ENCODE results near the gene LIPE. TPM values are rescaled to one million over a fixed set of nuclear protein-coding genes. Genes with fewer than 3 reads are reported as not detected.

Gene LIPE
- total RNA-seq, 4 donors from 2014 or later = 4.0 to 10.0 (median 7.4) TPM

GRCh38 chr19:42409477-42409876, 17.7 kb downstream of the LIPE start:
- Histone ChIP-seq H3K27me3 (no peaks in the 10 kb centered on the region), H3K9me3 (no peaks in the 10 kb centered on the region), H3K4me3 (replicated peaks in 1 of 3) (no peak overlapping the region), H3K4me1 (peaks cover 4 to 9% of the 10 kb centered on the region in 2 donors), H3K36me3 (no peaks in the 10 kb centered on the region), H3K27ac (no peak overlapping the region)
- intact Hi-C loops (cut with DNase I) = no loop called here
- 61 to 75% methylated on average over 6 of the region's 6 CpGs for WGBS, 2 donors
- no peak for TF ChIP-seq POLR2A (IDR thresholded peaks at IDR 0.05)
- DNase-seq = no peak

GRCh38 chr19:42407816-42408175, 19.4 kb downstream of the LIPE start:
- TF ChIP-seq, protein P1, sequence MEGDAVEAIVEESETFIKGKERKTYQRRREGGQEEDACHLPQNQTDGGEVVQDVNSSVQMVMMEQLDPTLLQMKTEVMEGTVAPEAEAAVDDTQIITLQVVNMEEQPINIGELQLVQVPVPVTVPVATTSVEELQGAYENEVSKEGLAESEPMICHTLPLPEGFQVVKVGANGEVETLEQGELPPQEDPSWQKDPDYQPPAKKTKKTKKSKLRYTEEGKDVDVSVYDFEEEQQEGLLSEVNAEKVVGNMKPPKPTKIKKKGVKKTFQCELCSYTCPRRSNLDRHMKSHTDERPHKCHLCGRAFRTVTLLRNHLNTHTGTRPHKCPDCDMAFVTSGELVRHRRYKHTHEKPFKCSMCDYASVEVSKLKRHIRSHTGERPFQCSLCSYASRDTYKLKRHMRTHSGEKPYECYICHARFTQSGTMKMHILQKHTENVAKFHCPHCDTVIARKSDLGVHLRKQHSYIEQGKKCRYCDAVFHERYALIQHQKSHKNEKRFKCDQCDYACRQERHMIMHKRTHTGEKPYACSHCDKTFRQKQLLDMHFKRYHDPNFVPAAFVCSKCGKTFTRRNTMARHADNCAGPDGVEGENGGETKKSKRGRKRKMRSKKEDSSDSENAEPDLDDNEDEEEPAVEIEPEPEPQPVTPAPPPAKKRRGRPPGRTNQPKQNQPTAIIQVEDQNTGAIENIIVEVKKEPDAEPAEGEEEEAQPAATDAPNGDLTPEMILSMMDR (IDR thresholded peaks at IDR 0.05) = no peak
- TF ChIP-seq POLR2A (IDR thresholded peaks at IDR 0.05) = no peak
- intact Hi-C loops (cut with DNase I) = no loop called here
- H3K4me3 ChIP-seq (replicated peaks in 1 of 3) = no peak overlapping the region
- no peak overlapping the region for H3K27ac ChIP-seq
- H3K9me3 ChIP-seq = no peaks in the 10 kb centered on the region
- 94 to 98% methylated on average over 10 of the region's 10 CpGs for WGBS, 2 donors
- no peak for DNase-seq
- H3K27me3 ChIP-seq = no peaks in the 10 kb centered on the region
- H3K4me1 ChIP-seq = peaks cover 4 to 9% of the 10 kb centered on the region in 2 donors
- no peaks in the 10 kb centered on the region for H3K36me3 ChIP-seq

GRCh38 chr19:42407085-42407815, 19.9 kb downstream of the LIPE start:
- DNase-seq = no peak
- no peaks in the 10 kb centered on the region for H3K36me3 ChIP-seq
- no peak overlapping the region for H3K27ac ChIP-seq
- 95% methylated on average over 23 to 30 of the region's 30 CpGs for WGBS, 2 donors
- no peak overlapping the region for H3K4me3 ChIP-seq (replicated peaks in 1 of 3)
- no peak for TF ChIP-seq POLR2A (IDR thresholded peaks at IDR 0.05)
- TF ChIP-seq, protein P1 (IDR thresholded peaks at IDR 0.05) = no peak
- intact Hi-C loops (cut with DNase I) = no loop called here
- no peaks in the 10 kb centered on the region for H3K9me3 ChIP-seq
- H3K27me3 ChIP-seq = no peaks in the 10 kb centered on the region
- H3K4me1 ChIP-seq = peaks cover 8 to 12% of the 10 kb centered on the region in 2 donors

DNA sequence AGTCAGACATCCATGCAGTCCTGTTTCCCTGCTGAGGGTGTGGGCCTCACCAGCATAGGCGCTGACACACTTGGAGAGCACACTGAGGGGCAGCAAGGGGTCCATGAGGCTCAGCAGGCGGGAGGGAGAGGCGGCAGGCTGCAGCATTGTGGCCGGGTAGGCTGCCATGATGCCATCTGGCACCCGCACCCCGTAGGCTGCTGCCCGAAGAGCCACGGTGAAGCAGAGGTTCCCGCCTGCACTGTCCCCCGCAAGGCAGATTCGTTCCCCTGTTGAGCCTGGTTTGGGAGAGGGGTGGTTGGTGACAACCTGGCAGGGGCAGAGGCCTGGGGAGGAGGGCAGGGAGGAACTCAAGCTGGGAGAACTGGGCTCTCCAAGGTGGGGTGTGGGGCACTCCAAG, 21.1 kb downstream of the LIPE start:
- Histone ChIP-seq H3K9me3 (no peaks in the 10 kb centered on the region), H3K36me3 (no peaks in the 10 kb centered on the region), H3K4me1 (peaks cover 16 to 18% of the 10 kb centered on the region in 2 donors), H3K4me3 (replicated peaks in 1 of 3) (no peak overlapping the region), H3K27ac (no peak overlapping the region), H3K27me3 (no peaks in the 10 kb centered on the region)
- 94 to 100% methylated on average over 1 to 11 of the region's 11 CpGs for WGBS, 2 donors
- DNase-seq = no peak
- intact Hi-C loops (cut with DNase I) = no loop called here
- TF ChIP-seq, protein P1 (IDR thresholded peaks at IDR 0.05) = no peak
- no peak for TF ChIP-seq POLR2A (IDR thresholded peaks at IDR 0.05)

- DNase-seq = no peak
- Histone ChIP-seq H3K27me3 (no peaks in the 10 kb centered on the region), H3K36me3 (no peaks in the 10 kb centered on the region), H3K4me3 (replicated peaks in 1 of 3) (no peak overlapping the region), H3K4me1 (peaks cover 13 to 16% of the 10 kb centered on the region in 2 donors), H3K27ac (no peak overlapping the region), H3K9me3 (no peaks in the 10 kb centered on the region)
- 91 to 97% methylated on average over 10 of the region's 10 CpGs for WGBS, 2 donors
- TF ChIP-seq POLR2A (IDR thresholded peaks at IDR 0.05) = no peak
- TF ChIP-seq, protein P1 (IDR thresholded peaks at IDR 0.05) = no peak
- intact Hi-C loops (cut with DNase I) = no loop called here
Observed at GRCh38 chr19:42403586-42403985, 23.6 kb downstream of the LIPE start.

All from thyroid gland (tissue), 4 donors.